HepG2 (cell line): ENCODE results near the gene CELSR2. TPM values are rescaled to one million over a fixed set of nuclear protein-coding genes. Genes with fewer than 3 reads are reported as not detected.
A peak's percentile ranks its signal among the peaks of the same experiment; 100 is the strongest.

ENCODE experiments used
- ARID4A ChIP-seq: sonication (generic); formaldehyde crosslinking; IDR thresholded peaks from 2 replicates; pipeline ENCODE4 v1.5.0; 2020; ENCODE audit warnings: mild to moderate bottlenecking, missing genetic modification reagents, borderline replicate concordance
- BRF2 ChIP-seq: sonication (generic); formaldehyde crosslinking; IDR thresholded peaks from 2 replicates; pipeline ENCODE4 v1.8.1; 2022; ENCODE audit warnings: mild to moderate bottlenecking, missing genetic modification reagents
- ERF ChIP-seq: IDR thresholded peaks from 2 replicates; pipeline ENCODE4 v1.6.1; 2018; ENCODE audit warnings: missing biosample characterization, missing genetic modification reagents
- GPBP1L1 ChIP-seq: sonication (generic); formaldehyde crosslinking; IDR thresholded peaks from 2 replicates; pipeline ENCODE4 v1.5.0; 2020; ENCODE audit warnings: mild to moderate bottlenecking, missing genetic modification reagents
- HNF1B ChIP-seq: sonication (generic); formaldehyde crosslinking; IDR thresholded peaks from 2 replicates; pipeline ENCODE4 v1.5.1; 2020; ENCODE audit warnings: mild to moderate bottlenecking, moderate library complexity, missing genetic modification reagents
- IRF1 ChIP-seq: sonication (generic); formaldehyde crosslinking; IDR thresholded peaks from 2 replicates; pipeline ENCODE4 v1.4.0; 2020; ENCODE audit warnings: low read depth, mild to moderate bottlenecking, missing genetic modification reagents
- MEIS1 ChIP-seq: sonication (generic); formaldehyde crosslinking; IDR thresholded peaks from 2 replicates; pipeline ENCODE4 v1.9.0; 2021; ENCODE audit warnings: mild to moderate bottlenecking, missing genetic modification reagents, moderate library complexity, borderline replicate concordance
- NCOR1 ChIP-seq: fragments of 200-600 bp; sonication (generic); IDR thresholded peaks from 2 replicates; pipeline ENCODE4 v1.7.0; 2017; ENCODE audit warnings: antibody characterized with exemption, low read length, borderline replicate concordance
- ZBTB34 ChIP-seq: sonication (generic); formaldehyde crosslinking; IDR thresholded peaks from 2 replicates; pipeline ENCODE4 v1.8.0; 2022; ENCODE audit warnings: mild to moderate bottlenecking, missing genetic modification reagents
- ZNF263 ChIP-seq: sonication (generic); formaldehyde crosslinking; IDR thresholded peaks from 2 replicates; pipeline ENCODE4 v1.4.0; 2020; ENCODE audit warnings: missing genetic modification reagents
- ZNF552 ChIP-seq: sonication (generic); formaldehyde crosslinking; IDR thresholded peaks from 2 replicates; pipeline ENCODE4 v1.9.0; 2022; ENCODE audit warnings: missing genetic modification reagents, mild to moderate bottlenecking, borderline replicate concordance
- ZNF773 ChIP-seq: sonication (generic); formaldehyde crosslinking; IDR thresholded peaks from 2 replicates; pipeline ENCODE4 v1.4.0; 2020; ENCODE audit warnings: missing genetic modification reagents, borderline replicate concordance
- ZNF784 ChIP-seq: sonication (generic); formaldehyde crosslinking; IDR thresholded peaks from 2 replicates; pipeline ENCODE4 v1.5.1; 2020; ENCODE audit warnings: missing genetic modification reagents, mild to moderate bottlenecking, borderline replicate concordance
- polyA plus RNA-seq, 8 experiments: library from polyadenylated mRNA; depleted of rRNA in 3 of 8; stranded (reverse) in 7 of 8; unstranded in 1 of 8; fragments of >200 nt; fragmentation: Illumina TruSeq in 4 of 8; extraction: Trizol in 4 of 8; gene quantifications; 2 replicates each; pipeline versions ENCODE4 v1.2.1 to v1.2.3, GENCODE V29; 2011 to 2016; ENCODE audit warnings: low read depth in 4 of 8, missing spikeins in 1 of 8, mixed read lengths in 1 of 8; ENCODE audit not compliant: insufficient read depth in 1 of 8
- total RNA-seq, 5 experiments: library from RNA; depleted of rRNA; stranded (reverse); fragments of >200 nt; fragmentation: Illumina TruSeq; extraction: Trizol; gene quantifications; 2 replicates each; pipeline ENCODE4 v1.2.3, GENCODE V29; 2016; ENCODE audit warnings: low read depth in 1 of 5

The CELSR2 gene
- total and polyA plus RNA-seq, 2 of the 13 experiments (the other 11 are each of a cell fraction or from before 2014, with no cell fraction given): 4.0 to 6.6 TPM

GRCh38 chr1:109253803-109254620 is 4.7 kb downstream of the CELSR2 start (continued):
- TF ChIP-seq ERF (CRISPR knock-in tag) (0 out of 2 replicates have a peak, but pooled peaks have one; percentile 28), ZNF552 (no peak), ZBTB34 (CRISPR knock-in tag) (no peak), ARID4A (peak; percentile 51; the same call in 1 of the 2 replicates), BRF2 (no peak), IRF1 (no peak), ZNF263 (CRISPR knock-in tag) (0 out of 2 replicates have a peak, but pooled peaks have one; percentile 54), GPBP1L1 (CRISPR knock-in tag) (no peak), MEIS1 (CRISPR knock-in tag) (no peak), NCOR1 (no peak), ZNF773 (CRISPR knock-in tag) (no peak), ZNF784 (0 out of 2 replicates have a peak, but pooled peaks have one; percentile 35), HNF1B (no peak)
